Left ventricle myocardium inferior (tissue), 1 donor: Measurements from ENCODE around the gene CHD2. TPM values are rescaled to one million over a fixed set of nuclear protein-coding genes. Genes with fewer than 3 reads are reported as not detected.

Source experiments
- DNase-seq: peaks from one replicate; pipeline ENCODE4 v3.0.0-alpha.2; 2020
- H3K27ac ChIP-seq: fragments of 200-600 bp; replicated peaks from 2 replicates; pipeline ENCODE4 v1.8.0; 2021
- H3K27me3 ChIP-seq: fragments of 200-600 bp; 2 replicates; pipeline ENCODE4 v1.8.0; 2021; ENCODE audit warnings: low read depth
- H3K36me3 ChIP-seq: fragments of 200-600 bp; 2 replicates; pipeline ENCODE4 v1.8.0; 2021
- H3K4me1 ChIP-seq: fragments of 200-600 bp; 2 replicates; pipeline ENCODE4 v1.8.0; 2021
- H3K4me3 ChIP-seq: fragments of 200-600 bp; 2 replicates; pipeline ENCODE4 v1.8.0; 2021; ENCODE audit warnings: mild to moderate bottlenecking, moderate library complexity
- H3K9me3 ChIP-seq: fragments of 200-600 bp; replicated peaks from 2 replicates; pipeline ENCODE4 v1.8.0; 2021
- CTCF ChIP-seq: fragments of 200-600 bp; IDR thresholded peaks from 2 replicates; pipeline ENCODE4 v1.8.0; 2021; ENCODE audit warnings: antibody characterized with exemption, mild to moderate bottlenecking, borderline replicate concordance
- intact Hi-C: fragments of 100-400 bp; cut with micrococcal nuclease; formaldehyde crosslinking; loops from one replicate; pipeline ENCODE4 v1.11.0; 2022
- total RNA-seq: library from RNA; stranded (reverse); fragmentation: NEBNext Ultra II Directional; extraction: Animal tissue kit (Norgen Biotek cat#: 25700); gene quantifications from one replicate; pipeline ENCODE4 v1.2.1, GENCODE V29; 2021
- donor health status: DM: no; HTN: yes; CAD: no; lungs with severe emphysema.

CHD2 gene
- total RNA-seq, 1 donor from 2014 or later = 41.3 TPM

- Histone ChIP-seq H3K36me3 (peaks cover 51% of the 10 kb centered on the region), H3K27ac (peak overlapping the region; percentile 92), H3K4me3 (no peak overlapping the region), H3K27me3 (no peaks in the 10 kb centered on the region), H3K9me3 (no peaks in the 10 kb centered on the region), H3K4me1 (peaks cover 80% of the 10 kb centered on the region)
- intact Hi-C loops = loop anchor here (5.0 kb wide), 1 partner anchor 1095 kb away; no protein-coding TSS in a partner anchor
- no peak for DNase-seq
- TF ChIP-seq CTCF = no peak
Observed at GRCh38 chr15:93027413-93027812, 127.3 kb downstream of the CHD2 start.

- Histone ChIP-seq H3K36me3 (peaks cover 43% of the 10 kb centered on the region), H3K27ac (peak overlapping the region; percentile 92), H3K4me1 (peaks cover 74% of the 10 kb centered on the region), H3K9me3 (no peaks in the 10 kb centered on the region), H3K4me3 (peak overlapping the region; percentile 35), H3K27me3 (no peaks in the 10 kb centered on the region)
- DNase-seq = no peak
- intact Hi-C loops = loop anchor here (5.0 kb wide), 1 partner anchor 1094 kb away; no protein-coding TSS in a partner anchor
- TF ChIP-seq CTCF = no peak
Observed at GRCh38 chr15:93028111-93028631, 128.0 kb downstream of the CHD2 start.

GRCh38 chr15:93028632-93029213, 128.6 kb downstream of the CHD2 start:
- intact Hi-C loops = loop anchor here (5.0 kb wide), 1 partner anchor 1094 kb away; no protein-coding TSS in a partner anchor
- Histone ChIP-seq H3K4me3 (peak overlapping the region; percentile 35), H3K27me3 (no peaks in the 10 kb centered on the region), H3K27ac (peak overlapping the region; percentile 92), H3K4me1 (peaks cover 74% of the 10 kb centered on the region), H3K9me3 (no peaks in the 10 kb centered on the region), H3K36me3 (peaks cover 38% of the 10 kb centered on the region)
- peak; percentile 84 for DNase-seq
- TF ChIP-seq CTCF = no peak

- intact Hi-C loops = loop anchor here (5.0 kb wide), 1 partner anchor 1093 kb away; no protein-coding TSS in a partner anchor
- H3K9me3 ChIP-seq = no peaks in the 10 kb centered on the region
- DNase-seq = no peak
- no peaks in the 10 kb centered on the region for H3K27me3 ChIP-seq
- peak overlapping the region; percentile 35 for H3K4me3 ChIP-seq
- H3K27ac ChIP-seq = peak overlapping the region; percentile 92
- H3K4me1 ChIP-seq = peaks cover 69% of the 10 kb centered on the region
- H3K36me3 ChIP-seq = peaks cover 32% of the 10 kb centered on the region
- no peak for TF ChIP-seq CTCF
Observed at GRCh38 chr15:93029214-93029835, 129.2 kb downstream of the CHD2 start.

- no peaks in the 10 kb centered on the region for H3K27me3 ChIP-seq
- peaks cover 63% of the 10 kb centered on the region for H3K4me1 ChIP-seq
- H3K4me3 ChIP-seq = no peak overlapping the region
- peaks cover 26% of the 10 kb centered on the region for H3K36me3 ChIP-seq
- peak overlapping the region; percentile 92 for H3K27ac ChIP-seq
- no peaks in the 10 kb centered on the region for H3K9me3 ChIP-seq
- no peak for DNase-seq
- intact Hi-C loops = loop anchor here (5.0 to 10.0 kb wide), 2 partner anchors 1092 to 1295 kb away; no protein-coding TSS in a partner anchor
- TF ChIP-seq CTCF = no peak
Observed at GRCh38 chr15:93029836-93030429, 129.8 kb downstream of the CHD2 start.
